Activated T-cell treated with anti-CD3 and anti-CD28 coated beads, Interleukin-2, amount 50 U/mL, for 72 hours (primary cell): ENCODE results near the gene EVX1. TPM values are rescaled to one million over a fixed set of nuclear protein-coding genes. Genes with fewer than 3 reads are reported as not detected.
A peak's percentile ranks its signal among the peaks of the same experiment; 100 is the strongest.

Source experiments
- ATAC-seq, 2 donors: fragments of 150-1000 bp; cut with Tn5 transposase; replicated peaks in 1 of 2; 2 replicates each; pipeline ENCODE4 v1.10.0; 2021; ENCODE audit warnings: moderate library complexity in 2 of 2, mild to moderate bottlenecking in 1 of 2
- DNase-seq, 2 donors: peaks; one replicate each; pipeline ENCODE4 v3.0.0; 2021 to 2022; ENCODE audit warnings: mixed read lengths in 1 of 2
- H3K27ac Mint-ChIP-seq: one replicate; pipeline ENCODE4 v1.8.0; 2022; ENCODE audit warnings: mild to moderate bottlenecking, moderate library complexity, mixed read lengths
- H3K27me3 Mint-ChIP-seq: one replicate; pipeline ENCODE4 v1.8.0; 2022; ENCODE audit warnings: low read depth, mixed read lengths
- H3K36me3 Mint-ChIP-seq, 2 donors: one replicate each; pipeline ENCODE4 v1.8.0; 2022; ENCODE audit warnings: mixed read lengths in 2 of 2, mild to moderate bottlenecking in 1 of 2; ENCODE audit not compliant: insufficient read depth in 2 of 2
- H3K4me1 Mint-ChIP-seq: one replicate; pipeline ENCODE4 v1.8.0; 2022; ENCODE audit warnings: low read depth, mixed read lengths
- H3K4me3 Mint-ChIP-seq, 2 donors: one replicate each; pipeline ENCODE4 v1.8.0; 2022; ENCODE audit warnings: mild to moderate bottlenecking in 2 of 2, mixed read lengths in 2 of 2, moderate library complexity in 2 of 2
- H3K9me3 Mint-ChIP-seq, 2 donors: one replicate each; pipeline ENCODE4 v1.8.0; 2022; ENCODE audit warnings: mixed read lengths in 2 of 2
- total RNA-seq, 2 donors: library from RNA; stranded (reverse); gene quantifications; one replicate each; pipeline ENCODE4 v1.2.3, GENCODE V29; 2022

Gene EVX1
- total RNA-seq, 2 donors from 2014 or later, result 0.07 TPM; not detected in 1

DNA sequence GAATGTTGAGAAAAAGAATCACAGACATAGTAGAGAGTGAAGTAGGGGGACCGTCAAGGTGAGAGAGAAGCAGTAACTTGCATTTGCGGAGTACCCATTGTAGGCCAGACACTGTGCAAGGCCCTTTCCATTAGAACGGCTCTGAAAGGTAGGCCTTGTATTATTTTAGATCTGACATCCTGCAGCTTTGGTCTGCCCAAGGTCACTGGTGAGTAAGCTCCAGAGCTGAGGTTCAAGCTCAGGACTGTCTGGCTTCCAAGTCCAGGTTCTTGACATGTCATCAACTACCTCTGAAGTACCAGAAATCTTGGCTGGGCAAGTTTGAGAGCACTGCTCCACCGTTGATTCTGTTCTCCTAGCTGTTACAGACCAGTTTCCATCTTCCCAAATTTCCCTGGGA lies 13.2 kb upstream of the EVX1 start:
- Mint-ChIP-seq H3K4me1 (no peaks in the 10 kb centered on the region), H3K36me3 (no peaks in the 10 kb centered on the region), H3K4me3 (no peak overlapping the region), H3K9me3 (no peaks in the 10 kb centered on the region), H3K27me3 (peaks cover 64% of the 10 kb centered on the region), H3K27ac (no peak overlapping the region)
- ATAC-seq (no peak), DNase-seq (no peak)

DNA sequence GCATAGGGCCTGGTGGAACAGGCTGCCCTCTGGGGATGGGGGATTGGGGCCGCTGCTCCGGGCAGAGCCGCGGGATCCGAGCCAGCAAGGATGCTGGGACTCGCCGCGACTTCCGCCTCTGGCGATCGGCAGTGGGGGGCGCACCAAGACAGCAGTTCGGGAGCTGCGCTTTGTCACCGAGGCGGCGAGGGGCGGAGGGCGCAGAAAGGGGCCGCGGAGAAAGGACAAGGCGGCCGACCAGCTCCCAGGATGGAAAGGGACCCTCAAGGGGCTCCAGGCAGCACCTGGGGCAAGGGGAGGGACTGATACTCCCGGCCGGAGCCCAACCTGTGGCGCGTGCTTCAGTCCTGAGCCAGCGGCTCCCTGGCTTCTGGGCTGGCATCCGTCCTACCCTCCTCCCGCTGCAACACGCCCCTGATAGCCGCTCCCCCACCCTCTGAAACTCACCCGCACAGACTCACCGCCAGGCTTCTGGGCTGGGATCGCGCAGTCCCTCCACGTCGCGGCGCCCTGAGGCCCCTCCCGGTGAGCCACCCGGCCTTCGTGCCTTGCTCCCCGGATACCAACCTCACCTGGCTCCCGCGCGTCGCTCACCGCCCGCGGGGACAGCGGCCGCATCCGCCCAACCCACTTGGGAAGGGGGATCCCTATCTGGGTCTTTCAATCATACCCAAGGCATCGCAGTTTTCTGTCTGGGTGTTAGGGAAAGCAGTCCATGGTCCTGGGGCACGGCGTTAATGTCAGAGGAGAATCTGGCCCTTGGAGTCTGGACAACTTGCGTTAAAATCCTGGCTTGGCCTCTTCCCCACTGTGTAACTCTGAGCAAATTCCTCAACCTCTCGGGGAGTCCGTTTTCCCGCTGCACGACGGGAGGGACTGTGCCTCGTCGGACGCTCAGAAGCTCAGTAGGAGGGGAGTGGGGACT lies 7.0 kb upstream of the EVX1 start:
- no peaks in the 10 kb centered on the region for H3K9me3 Mint-ChIP-seq
- peaks cover 64% of the 10 kb centered on the region for H3K27me3 Mint-ChIP-seq
- peak overlapping the region; percentile 49 to 73 for H3K4me3 Mint-ChIP-seq
- no peaks in the 10 kb centered on the region for H3K36me3 Mint-ChIP-seq
- DNase-seq, result peak in 1 of 2 donors; percentile 37
- peaks cover 9% of the 10 kb centered on the region for H3K4me1 Mint-ChIP-seq
- no peak overlapping the region for H3K27ac Mint-ChIP-seq
- ATAC-seq, result peak in 1 of 2 donors; percentile 23

GRCh38 chr7:27237735-27238334 lies 4.8 kb upstream of the EVX1 start:
- Mint-ChIP-seq H3K27me3 (peaks cover 86% of the 10 kb centered on the region), H3K36me3 (peaks cover 0 to 2% of the 10 kb centered on the region in 2 donors), H3K4me3 (no peak overlapping the region), H3K4me1 (peaks cover 16% of the 10 kb centered on the region), H3K27ac (peak overlapping the region; percentile 52), H3K9me3 (no peaks in the 10 kb centered on the region)
- peak; percentile 66 to 79 for ATAC-seq
- peak in 1 of 2 donors; percentile 19 for DNase-seq

GRCh38 chr7:27238979-27239386 lies 3.6 kb upstream of the EVX1 start:
- H3K4me3 Mint-ChIP-seq, result peak overlapping the region; percentile 4 to 31
- DNase-seq (no peak), ATAC-seq (no peak)
- no peaks in the 10 kb centered on the region for H3K9me3 Mint-ChIP-seq
- H3K27me3 Mint-ChIP-seq, result peaks cover 85% of the 10 kb centered on the region
- H3K36me3 Mint-ChIP-seq, result peaks cover 0 to 3% of the 10 kb centered on the region in 2 donors
- H3K27ac Mint-ChIP-seq, result no peak overlapping the region
- peaks cover 23% of the 10 kb centered on the region for H3K4me1 Mint-ChIP-seq

GRCh38 chr7:27239387-27240014 lies 3.1 kb upstream of the EVX1 start:
- Mint-ChIP-seq H3K9me3 (no peaks in the 10 kb centered on the region), H3K27ac (no peak overlapping the region), H3K4me1 (peaks cover 23% of the 10 kb centered on the region)

GRCh38 chr7:27240015-27240731 lies 2.4 kb upstream of the EVX1 start:
- Mint-ChIP-seq H3K36me3 (peaks cover 0 to 3% of the 10 kb centered on the region in 2 donors), H3K27me3 (peaks cover 86% of the 10 kb centered on the region), H3K4me3 (peak overlapping the region; percentile 38 to 47), H3K27ac (peak overlapping the region; percentile 8), H3K9me3 (no peaks in the 10 kb centered on the region), H3K4me1 (peaks cover 23% of the 10 kb centered on the region)
- ATAC-seq (no peak), DNase-seq (no peak)

More at GRCh38 chr7:27239387-27240014, 3.1 kb upstream of the EVX1 start:
- DNase-seq, result peak in 1 of 2 donors; percentile 6
- Mint-ChIP-seq H3K36me3 (peaks cover 0 to 3% of the 10 kb centered on the region in 2 donors), H3K4me3 (peak overlapping the region; percentile 38 to 47), H3K27me3 (peaks cover 85% of the 10 kb centered on the region)
- no peak for ATAC-seq

DNA sequence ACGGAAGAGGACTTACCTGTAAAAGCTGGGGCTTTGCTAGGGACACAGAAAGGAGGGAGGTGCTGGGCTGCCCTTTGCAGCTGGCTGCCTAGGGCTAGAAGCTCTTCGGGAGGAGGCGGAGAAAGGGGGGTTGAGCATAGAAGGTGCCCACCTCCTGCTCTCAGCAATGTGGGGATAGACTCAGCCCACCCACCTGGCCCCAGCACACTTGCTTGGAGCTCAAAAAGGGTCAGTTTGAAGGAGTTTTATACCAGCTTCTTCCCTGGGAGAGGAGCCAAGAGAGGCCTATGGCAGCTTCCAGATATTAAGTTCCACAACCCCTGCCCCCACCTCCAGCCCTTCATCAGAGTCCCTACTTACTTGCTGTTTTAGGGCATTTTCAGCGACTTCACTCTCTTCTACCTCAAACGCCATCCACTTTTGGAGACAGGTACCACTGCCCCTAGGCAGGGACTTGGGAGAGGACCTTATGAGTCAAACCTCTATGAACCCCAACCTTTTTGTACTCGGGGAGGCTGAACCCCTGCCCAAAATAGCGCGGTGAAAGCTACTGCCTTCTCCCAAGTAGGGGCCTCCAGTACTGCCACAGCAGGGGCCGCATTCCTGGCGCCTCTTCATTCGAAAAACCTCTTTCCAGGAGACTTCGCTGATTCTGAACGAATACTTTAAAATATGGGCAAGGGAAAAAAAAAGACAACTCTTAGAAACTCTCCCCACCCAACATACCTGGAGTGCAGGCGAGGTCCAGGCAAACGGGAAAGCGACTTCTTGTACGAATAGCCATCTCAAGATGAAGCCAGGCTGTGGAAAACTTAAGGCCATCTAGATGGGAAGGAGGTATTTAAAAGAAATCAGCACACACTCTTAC lies 1.2 kb upstream of the EVX1 start:
- peak overlapping the region; percentile 40 to 52 for H3K4me3 Mint-ChIP-seq
- peak overlapping the region; percentile 44 for H3K27ac Mint-ChIP-seq
- H3K4me1 Mint-ChIP-seq, result peaks cover 23% of the 10 kb centered on the region
- DNase-seq, result no peak
- peaks cover 80% of the 10 kb centered on the region for H3K27me3 Mint-ChIP-seq
- no peak for ATAC-seq
- no peaks in the 10 kb centered on the region for H3K9me3 Mint-ChIP-seq
- peaks cover 0 to 3% of the 10 kb centered on the region in 2 donors for H3K36me3 Mint-ChIP-seq

DNA sequence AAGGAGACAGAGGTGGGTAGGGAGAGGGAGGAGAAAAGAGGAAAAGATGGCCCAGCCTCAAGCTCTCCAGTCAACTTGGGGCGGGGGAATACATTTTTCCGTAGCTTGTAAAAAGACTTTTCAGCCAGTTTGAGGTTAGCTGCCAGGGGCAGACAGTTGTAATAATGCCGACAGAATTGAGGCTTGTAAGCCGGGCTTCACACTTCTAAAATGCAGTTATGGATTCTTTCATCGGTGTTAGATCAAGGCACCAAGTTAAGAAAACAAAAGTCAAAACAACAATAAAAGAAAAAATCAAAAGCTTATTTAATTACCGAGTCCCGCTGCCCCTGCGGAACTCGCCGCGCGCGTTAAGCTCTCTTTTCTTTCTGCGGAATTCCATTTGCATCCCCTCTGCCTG lies 448 bp upstream of the EVX1 start:
- H3K27me3 Mint-ChIP-seq, result peaks cover 78% of the 10 kb centered on the region
- H3K27ac Mint-ChIP-seq, result no peak overlapping the region
- ATAC-seq (no peak), DNase-seq (no peak)
- no peaks in the 10 kb centered on the region for H3K9me3 Mint-ChIP-seq
- H3K4me3 Mint-ChIP-seq, result peak overlapping the region; percentile 61 to 73
- peaks cover 0 to 3% of the 10 kb centered on the region in 2 donors for H3K36me3 Mint-ChIP-seq
- peaks cover 23% of the 10 kb centered on the region for H3K4me1 Mint-ChIP-seq

DNA sequence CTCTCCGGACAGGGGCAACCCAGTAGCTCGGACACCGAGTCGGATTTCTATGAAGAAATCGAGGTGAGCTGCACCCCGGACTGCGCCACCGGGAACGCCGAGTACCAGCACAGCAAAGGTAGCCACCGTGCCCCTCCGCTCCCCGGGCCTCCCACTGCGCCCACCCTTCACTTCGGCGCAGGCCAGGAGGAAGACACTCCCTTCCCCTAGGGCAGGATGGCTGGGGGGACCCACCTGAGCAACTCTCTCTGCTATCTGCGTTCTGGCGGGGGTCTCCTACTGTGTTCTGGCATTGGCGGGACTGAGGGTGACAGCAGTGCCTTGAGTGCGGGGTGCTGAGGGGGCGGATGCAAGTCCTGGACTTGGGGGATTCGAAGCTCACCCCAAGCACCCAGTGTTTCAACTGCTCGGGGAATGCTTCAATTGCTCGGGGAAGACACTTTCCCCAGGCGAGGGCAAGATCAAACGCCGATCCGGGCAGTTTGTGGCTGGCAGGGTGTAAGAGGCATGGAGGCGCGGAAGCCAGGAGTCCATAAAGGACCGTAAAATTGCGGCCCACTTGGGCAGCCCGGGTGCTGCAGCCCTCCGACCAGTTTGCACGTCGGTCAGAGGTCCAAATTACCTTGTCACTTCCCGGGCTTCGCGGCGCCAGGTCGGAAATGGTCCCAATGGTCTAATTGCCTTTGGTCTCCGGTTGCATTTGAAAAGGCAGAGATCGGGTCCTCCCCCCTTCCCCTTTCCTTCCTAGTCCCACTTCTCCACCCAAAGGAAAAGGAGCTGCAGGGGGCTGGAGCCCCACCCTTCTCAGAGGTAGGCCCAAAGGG lies 950 bp downstream of the EVX1 start:
- H3K4me1 Mint-ChIP-seq, result peaks cover 14% of the 10 kb centered on the region
- peak overlapping the region; percentile 7 for H3K27ac Mint-ChIP-seq
- H3K36me3 Mint-ChIP-seq, result peaks cover 0 to 3% of the 10 kb centered on the region in 2 donors
- peaks cover 78% of the 10 kb centered on the region for H3K27me3 Mint-ChIP-seq
- no peaks in the 10 kb centered on the region for H3K9me3 Mint-ChIP-seq
- DNase-seq (peak in 1 of 2 donors; percentile 13), ATAC-seq (no peak)
- H3K4me3 Mint-ChIP-seq, result peak overlapping the region; percentile 54 to 66

- ATAC-seq (no peak), DNase-seq (no peak)
- peak overlapping the region; percentile 20 to 29 for H3K4me3 Mint-ChIP-seq
- H3K9me3 Mint-ChIP-seq, result no peaks in the 10 kb centered on the region
- no peak overlapping the region for H3K27ac Mint-ChIP-seq
- H3K36me3 Mint-ChIP-seq, result peaks cover 0 to 3% of the 10 kb centered on the region in 2 donors
- H3K27me3 Mint-ChIP-seq, result peaks cover 83% of the 10 kb centered on the region
- peaks cover 14% of the 10 kb centered on the region for H3K4me1 Mint-ChIP-seq
Observed at GRCh38 chr7:27244488-27245123, 2.0 kb downstream of the EVX1 start.
